ENCODE measurements around the gene KCP. TPM values are rescaled to one million over a fixed set of nuclear protein-coding genes. Genes with fewer than 3 reads are reported as not detected.
A peak's percentile ranks its signal among the peaks of the same experiment; 100 is the strongest.

KCP gene
- polyA plus RNA-seq, 3 donors: 0.11 to 0.16 TPM; not detected in 1

GRCh38 chr7:128912281-128912680, 1.8 kb upstream of the KCP start:
- intact Hi-C loops (cut with micrococcal nuclease): no loop called here
- H3K27ac ChIP-seq (ENCODE audit: low read depth in 1 of 2, low read length in 2 of 2): no peak overlapping the region
- peaks cover 57 to 79% (median 64%) of the 10 kb centered on the region in 3 donors for H3K27me3 Mint-ChIP-seq (ENCODE audit: low read depth in 3 of 3)
- H3K4me2 ChIP-seq (replicated peaks; ENCODE audit: extremely low read depth, low read length, poor library complexity, severe bottlenecking): no peak overlapping the region
- peaks cover 2 to 18% (median 9%) of the 10 kb centered on the region in 7 donors for H3K9me3 Mint-ChIP-seq
- no peak overlapping the region for H2AFZ ChIP-seq (ENCODE audit: insufficient read depth, low read depth, low read length, poor library complexity, severe bottlenecking)
- H3K4me3 ChIP-seq (replicated peaks in 1 of 3; ENCODE audit: low read depth in 2 of 3, low read length in 3 of 3): no peak overlapping the region
- peaks cover 4 to 22% of the 10 kb centered on the region in 2 donors for H3K36me3 Mint-ChIP-seq
- H3K4me3 Mint-ChIP-seq: no peak overlapping the region
- H3K4me1 Mint-ChIP-seq: peaks cover 36% of the 10 kb centered on the region
- H3K9me3 ChIP-seq (replicated peaks in 1 of 2; ENCODE audit: control insufficient read depth in 1 of 2, insufficient read depth in 1 of 2, low read length in 2 of 2): peaks cover 0 to 3% of the 10 kb centered on the region in 2 donors
- peaks cover 24 to 35% of the 10 kb centered on the region in 2 donors for H3K4me1 ChIP-seq (ENCODE audit: control insufficient read depth in 1 of 2, insufficient read depth in 2 of 2, low read length in 2 of 2)
- no peak for DNase-seq
- no peaks in the 10 kb centered on the region for H3K36me3 ChIP-seq (replicated peaks in 1 of 2; ENCODE audit: control insufficient read depth in 1 of 2, insufficient read depth in 2 of 2, low read length in 2 of 2)
- peaks cover 17 to 66% of the 10 kb centered on the region in 2 donors for H3K27me3 ChIP-seq (ENCODE audit: control insufficient read depth in 2 of 2, insufficient read depth in 2 of 2, low read length in 2 of 2)
- 100% methylated on average over 1 of the region's 3 CpGs for WGBS (ENCODE audit: insufficient coverage)
- no peak for TF ChIP-seq CTCF (IDR thresholded peaks at IDR 0.05)
- no peak overlapping the region for H3K27ac Mint-ChIP-seq
- no peaks in the 10 kb centered on the region for H3K79me2 ChIP-seq (ENCODE audit: insufficient read depth, low read length)
- no peaks in the 10 kb centered on the region for H4K20me1 ChIP-seq (ENCODE audit: insufficient read depth, low read length)
- H3K9ac ChIP-seq (ENCODE audit: insufficient read depth, low read length, poor library complexity, severe bottlenecking): no peak overlapping the region

DNA sequence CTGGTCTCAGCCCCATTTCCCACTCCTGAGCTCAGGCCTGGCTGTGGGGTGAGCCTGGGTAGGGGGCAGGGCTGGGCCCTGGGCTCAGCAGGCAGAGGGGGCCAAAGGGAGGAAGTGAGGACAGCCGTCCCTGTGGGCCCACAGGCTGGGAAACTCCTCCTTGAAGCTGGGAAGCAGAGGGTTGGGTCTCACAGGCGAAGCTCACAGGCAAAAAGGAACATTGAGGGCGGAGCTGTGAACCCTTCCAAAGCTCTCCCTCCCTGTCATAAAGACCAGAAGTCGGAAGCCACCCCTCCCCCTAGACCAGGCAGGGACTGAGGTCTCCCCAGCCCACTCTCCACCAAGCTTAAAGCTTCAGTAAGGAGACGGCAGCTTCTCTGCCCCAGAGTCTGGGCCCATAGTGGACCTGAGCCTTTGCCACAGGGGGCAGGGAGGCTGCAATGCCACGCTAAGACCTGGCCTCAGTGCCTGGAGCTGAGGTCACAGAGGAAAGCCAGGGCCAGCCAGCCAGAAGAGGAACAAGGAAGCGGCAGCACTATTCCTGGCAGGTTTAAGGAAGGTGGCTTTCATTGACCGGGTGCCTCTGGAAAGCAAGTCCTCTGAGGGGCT, 1.0 kb upstream of the KCP start:
- peaks cover 35% of the 10 kb centered on the region for H3K4me1 Mint-ChIP-seq
- Histone ChIP-seq H3K79me2 (ENCODE audit: insufficient read depth, low read length) (no peaks in the 10 kb centered on the region), H3K9ac (ENCODE audit: insufficient read depth, low read length, poor library complexity, severe bottlenecking) (no peak overlapping the region), H3K9me3 (replicated peaks in 1 of 2; ENCODE audit: control insufficient read depth in 1 of 2, insufficient read depth in 1 of 2, low read length in 2 of 2) (peaks cover 0 to 3% of the 10 kb centered on the region in 2 donors), H4K20me1 (ENCODE audit: insufficient read depth, low read length) (no peaks in the 10 kb centered on the region), H2AFZ (ENCODE audit: insufficient read depth, low read depth, low read length, poor library complexity, severe bottlenecking) (no peak overlapping the region), H3K27ac (ENCODE audit: low read depth in 1 of 2, low read length in 2 of 2) (no peak overlapping the region), H3K4me2 (replicated peaks; ENCODE audit: extremely low read depth, low read length, poor library complexity, severe bottlenecking) (no peak overlapping the region), H3K4me3 (replicated peaks in 1 of 3; ENCODE audit: low read depth in 2 of 3, low read length in 3 of 3) (no peak overlapping the region), H3K27me3 (ENCODE audit: control insufficient read depth in 2 of 2, insufficient read depth in 2 of 2, low read length in 2 of 2) (peaks cover 17 to 60% of the 10 kb centered on the region in 2 donors), H3K36me3 (replicated peaks in 1 of 2; ENCODE audit: control insufficient read depth in 1 of 2, insufficient read depth in 2 of 2, low read length in 2 of 2) (no peaks in the 10 kb centered on the region), H3K4me1 (ENCODE audit: control insufficient read depth in 1 of 2, insufficient read depth in 2 of 2, low read length in 2 of 2) (peaks cover 24 to 35% of the 10 kb centered on the region in 2 donors)
- DNase-seq: no peak
- intact Hi-C loops (cut with micrococcal nuclease): no loop called here
- 49% methylated on average over 5 of the region's 8 CpGs for WGBS (ENCODE audit: insufficient coverage)
- H3K27ac Mint-ChIP-seq: no peak overlapping the region
- peaks cover 4 to 17% of the 10 kb centered on the region in 2 donors for H3K36me3 Mint-ChIP-seq
- TF ChIP-seq CTCF (IDR thresholded peaks at IDR 0.05): no peak
- peak overlapping the region in 1 of 2 donors; percentile 67 for H3K4me3 Mint-ChIP-seq
- H3K9me3 Mint-ChIP-seq: peaks cover 0 to 14% (median 5%) of the 10 kb centered on the region in 7 donors
- peaks cover 50 to 72% (median 57%) of the 10 kb centered on the region in 3 donors for H3K27me3 Mint-ChIP-seq (ENCODE audit: low read depth in 3 of 3)

Measured in CD14-positive monocyte (primary cell).